ENCODE measurements around the gene SMARCA4. TPM values are rescaled to one million over a fixed set of nuclear protein-coding genes. Genes with fewer than 3 reads are reported as not detected.
A peak's percentile ranks its signal among the peaks of the same experiment; 100 is the strongest.

SMARCA4 gene
- polyA plus RNA-seq: 10 to 100 TPM; 54.6 to 71.6 (median 66.1) TPM
- long read RNA-seq, donor 1: 0 reads
- long read RNA-seq, donor 2, partial matches to known transcripts: 0 of 1 reads
- long read RNA-seq, donor 2, other reads (novel, unspliced or antisense): 0 of 1 reads
- long read RNA-seq, donor 3, partial matches to known transcripts: 0 of 1 reads
- long read RNA-seq, donor 3, other reads (novel, unspliced or antisense): 0 of 1 reads
- long read RNA-seq, donor 4: 0 reads
- long read RNA-seq, donor 5, partial matches to known transcripts: 0 of 1 reads
- long read RNA-seq, donor 5, other reads (novel, unspliced or antisense): 0 of 1 reads
- long read RNA-seq, donor 6: 0 reads
- long read RNA-seq, donor 7, partial matches to known transcripts: 0 of 2 reads
- long read RNA-seq, donor 7, other reads (novel, unspliced or antisense): 0 of 2 reads
- long read RNA-seq, donor 8: 0 reads
- long read RNA-seq, donor 9, partial matches to known transcripts: 0 of 1 reads
- long read RNA-seq, donor 9, other reads (novel, unspliced or antisense): 0 of 1 reads
- long read RNA-seq, donor 10, partial matches to known transcripts: 10 of 12 reads
- long read RNA-seq, donor 10, other reads (novel, unspliced or antisense): 0 of 12 reads

GRCh38 chr19:10960314-10961072, at the start of gene SMARCA4:
SMARCA4 (plus strand) TSS chr19:10961030; CDS start chr19:10984152, 23,122 bp downstream.
- FAIRE-seq: no peak
- no peaks in the 10 kb centered on the region for H3K27me3 ChIP-seq (ENCODE audit: control insufficient read depth in 3 of 3, insufficient read depth in 3 of 3, low read length in 3 of 3)

GRCh38 chr19:10911579-10912363, 49.1 kb upstream of the SMARCA4 start:
- Histone ChIP-seq H3K4me1 (ENCODE audit: control insufficient read depth in 3 of 3, insufficient read depth in 2 of 3, low read depth in 1 of 3, low read length in 2 of 3) (no peaks in the 10 kb centered on the region), H3K27me3 (ENCODE audit: control insufficient read depth in 3 of 3, insufficient read depth in 3 of 3, low read length in 3 of 3) (no peaks in the 10 kb centered on the region), H3K4me3 (ENCODE audit: low read depth in 1 of 3, low read length in 3 of 3) (no peak overlapping the region), H3K36me3 (ENCODE audit: control insufficient read depth in 3 of 3, insufficient read depth in 2 of 3, low read depth in 1 of 3, low read length in 3 of 3) (peaks cover 14 to 90% (median 20%) of the 10 kb centered on the region in 3 donors), H3K27ac (ENCODE audit: low read depth in 1 of 3, low read length in 2 of 3) (no peak overlapping the region), H3K9me3 (ENCODE audit: control insufficient read depth in 2 of 2, insufficient read depth in 1 of 2, low read depth in 1 of 2, low read length in 1 of 2) (no peaks in the 10 kb centered on the region)
- WGBS, 3 donors: 93 to 94% (median 94%) methylated on average over 31 of the region's 31 CpGs
- FAIRE-seq: no peak
- no peak for DNase-seq

More at GRCh38 chr19:10960314-10961072, at the start of gene SMARCA4:
- Histone ChIP-seq H3K4me1 (ENCODE audit: control insufficient read depth in 3 of 3, insufficient read depth in 2 of 3, low read depth in 1 of 3, low read length in 2 of 3) (peaks cover 0 to 6% (median 0%) of the 10 kb centered on the region in 3 donors), H3K27ac (ENCODE audit: low read depth in 1 of 3, low read length in 2 of 3) (peak within 1 kb of the TSS; percentile 79 to 97 (median 96)), H3K4me3 (ENCODE audit: low read depth in 1 of 3, low read length in 3 of 3) (peak within 1 kb of the TSS; percentile 70 to 98 (median 96)), H3K9me3 (ENCODE audit: control insufficient read depth in 2 of 2, insufficient read depth in 1 of 2, low read depth in 1 of 2, low read length in 1 of 2) (no peaks in the 10 kb centered on the region), H3K36me3 (ENCODE audit: control insufficient read depth in 3 of 3, insufficient read depth in 2 of 3, low read depth in 1 of 3, low read length in 3 of 3) (peaks cover 0 to 6% (median 0%) of the 10 kb centered on the region in 3 donors)
- WGBS, 3 donors: 0 to 1% (median 0%) methylated on average over 52 to 100 of the region's 100 CpGs
- peak; percentile 97 to 99 for DNase-seq

GRCh38 chr19:10912619-10913018, 48.2 kb upstream of the SMARCA4 start:
- Histone ChIP-seq H3K4me3 (ENCODE audit: low read depth in 1 of 3, low read length in 3 of 3) (no peak overlapping the region), H3K27me3 (ENCODE audit: control insufficient read depth in 3 of 3, insufficient read depth in 3 of 3, low read length in 3 of 3) (no peaks in the 10 kb centered on the region), H3K4me1 (ENCODE audit: control insufficient read depth in 3 of 3, insufficient read depth in 2 of 3, low read depth in 1 of 3, low read length in 2 of 3) (no peaks in the 10 kb centered on the region), H3K36me3 (ENCODE audit: control insufficient read depth in 3 of 3, insufficient read depth in 2 of 3, low read depth in 1 of 3, low read length in 3 of 3) (peaks cover 14 to 94% (median 20%) of the 10 kb centered on the region in 3 donors), H3K27ac (ENCODE audit: low read depth in 1 of 3, low read length in 2 of 3) (no peak overlapping the region), H3K9me3 (ENCODE audit: control insufficient read depth in 2 of 2, insufficient read depth in 1 of 2, low read depth in 1 of 2, low read length in 1 of 2) (no peaks in the 10 kb centered on the region)
- no peak for FAIRE-seq
- WGBS, 3 donors: 96 to 97% (median 97%) methylated on average over 18 of the region's 18 CpGs
- DNase-seq: no peak

- 94 to 96% (median 96%) methylated on average over 17 to 24 of the region's 24 CpGs for WGBS, 3 donors
- H3K27ac ChIP-seq (ENCODE audit: low read depth in 1 of 3, low read length in 2 of 3): no peak overlapping the region
- H3K4me1 ChIP-seq (ENCODE audit: control insufficient read depth in 3 of 3, insufficient read depth in 2 of 3, low read depth in 1 of 3, low read length in 2 of 3): no peaks in the 10 kb centered on the region
- FAIRE-seq: no peak
- no peak for DNase-seq
- no peaks in the 10 kb centered on the region for H3K27me3 ChIP-seq (ENCODE audit: control insufficient read depth in 3 of 3, insufficient read depth in 3 of 3, low read length in 3 of 3)
- H3K9me3 ChIP-seq (ENCODE audit: control insufficient read depth in 2 of 2, insufficient read depth in 1 of 2, low read depth in 1 of 2, low read length in 1 of 2): no peaks in the 10 kb centered on the region
- peaks cover 12 to 93% (median 14%) of the 10 kb centered on the region in 3 donors for H3K36me3 ChIP-seq (ENCODE audit: control insufficient read depth in 3 of 3, insufficient read depth in 2 of 3, low read depth in 1 of 3, low read length in 3 of 3)
- no peak overlapping the region for H3K4me3 ChIP-seq (ENCODE audit: low read depth in 1 of 3, low read length in 3 of 3)
Measured at GRCh38 chr19:10913716-10914340, 47.0 kb upstream of the SMARCA4 start.

DNA sequence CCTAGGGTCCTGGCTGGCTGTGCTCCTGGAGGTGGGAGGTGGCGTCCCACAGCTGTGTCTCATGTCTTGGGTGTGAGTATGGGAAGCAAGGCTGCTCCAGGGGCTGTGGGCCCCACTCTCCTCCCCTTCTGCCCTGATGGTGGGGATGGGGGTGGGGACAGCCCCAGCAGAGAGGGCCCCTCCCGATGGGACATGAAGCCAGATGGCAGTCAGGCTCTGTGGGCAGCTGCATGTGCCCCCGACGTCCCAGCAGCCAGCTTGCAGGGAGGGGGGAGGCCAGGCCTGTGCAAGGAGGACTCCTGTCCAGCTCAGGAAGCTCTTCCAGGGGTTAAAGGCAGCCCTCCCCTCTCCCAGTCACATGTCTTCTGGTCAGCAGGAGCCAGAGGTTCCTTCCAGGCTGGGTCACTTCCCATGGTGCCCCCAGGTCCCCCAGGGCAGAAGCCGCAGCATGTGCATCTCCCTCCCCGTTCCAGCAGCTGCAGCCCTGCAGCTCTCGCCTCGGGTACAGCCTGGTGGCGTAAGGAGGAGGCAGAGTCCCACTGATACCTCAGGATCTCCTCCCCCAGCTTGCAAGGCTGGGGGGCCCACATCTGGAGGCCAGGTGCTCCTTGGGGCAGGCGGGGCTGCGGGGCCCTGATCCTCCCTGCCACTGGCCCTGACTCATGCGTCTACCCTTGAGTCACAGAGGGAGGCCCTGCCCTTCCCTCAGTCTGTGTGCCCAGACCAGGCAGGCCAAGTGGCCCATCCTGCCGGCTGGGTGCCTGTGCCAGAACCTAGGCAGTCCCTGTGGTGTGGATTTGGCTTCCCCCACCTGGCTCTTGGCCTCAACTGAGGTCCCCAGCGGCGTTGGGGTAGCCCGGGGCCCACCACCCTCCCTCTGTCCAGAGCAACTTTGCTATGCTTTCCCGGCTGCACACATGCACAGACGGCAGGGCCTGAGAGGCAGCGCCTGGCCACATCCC, 45.4 kb upstream of the SMARCA4 start:
- Histone ChIP-seq H3K4me1 (ENCODE audit: control insufficient read depth in 3 of 3, insufficient read depth in 2 of 3, low read depth in 1 of 3, low read length in 2 of 3) (no peaks in the 10 kb centered on the region), H3K27me3 (ENCODE audit: control insufficient read depth in 3 of 3, insufficient read depth in 3 of 3, low read length in 3 of 3) (no peaks in the 10 kb centered on the region), H3K9me3 (ENCODE audit: control insufficient read depth in 2 of 2, insufficient read depth in 1 of 2, low read depth in 1 of 2, low read length in 1 of 2) (no peaks in the 10 kb centered on the region), H3K4me3 (ENCODE audit: low read depth in 1 of 3, low read length in 3 of 3) (no peak overlapping the region), H3K36me3 (ENCODE audit: control insufficient read depth in 3 of 3, insufficient read depth in 2 of 3, low read depth in 1 of 3, low read length in 3 of 3) (peaks cover 15 to 94% (median 16%) of the 10 kb centered on the region in 3 donors), H3K27ac (ENCODE audit: low read depth in 1 of 3, low read length in 2 of 3) (no peak overlapping the region)
- WGBS, 3 donors: 87 to 91% (median 90%) methylated on average over 15 to 19 of the region's 19 CpGs
- FAIRE-seq (no peak), DNase-seq (no peak)

- H3K9me3 ChIP-seq (ENCODE audit: control insufficient read depth in 2 of 2, insufficient read depth in 1 of 2, low read depth in 1 of 2, low read length in 1 of 2): no peaks in the 10 kb centered on the region
- 93 to 98% (median 94%) methylated on average over 6 of the region's 6 CpGs for WGBS, 3 donors
- H3K27me3 ChIP-seq (ENCODE audit: control insufficient read depth in 3 of 3, insufficient read depth in 3 of 3, low read length in 3 of 3): no peaks in the 10 kb centered on the region
- DNase-seq (no peak), FAIRE-seq (no peak)
- no peak overlapping the region for H3K27ac ChIP-seq (ENCODE audit: low read depth in 1 of 3, low read length in 2 of 3)
- peaks cover 18 to 95% (median 19%) of the 10 kb centered on the region in 3 donors for H3K36me3 ChIP-seq (ENCODE audit: control insufficient read depth in 3 of 3, insufficient read depth in 2 of 3, low read depth in 1 of 3, low read length in 3 of 3)
- H3K4me1 ChIP-seq (ENCODE audit: control insufficient read depth in 3 of 3, insufficient read depth in 2 of 3, low read depth in 1 of 3, low read length in 2 of 3): no peaks in the 10 kb centered on the region
- no peak overlapping the region for H3K4me3 ChIP-seq (ENCODE audit: low read depth in 1 of 3, low read length in 3 of 3)
Measured at GRCh38 chr19:10916602-10917001, 44.2 kb upstream of the SMARCA4 start.

DNA sequence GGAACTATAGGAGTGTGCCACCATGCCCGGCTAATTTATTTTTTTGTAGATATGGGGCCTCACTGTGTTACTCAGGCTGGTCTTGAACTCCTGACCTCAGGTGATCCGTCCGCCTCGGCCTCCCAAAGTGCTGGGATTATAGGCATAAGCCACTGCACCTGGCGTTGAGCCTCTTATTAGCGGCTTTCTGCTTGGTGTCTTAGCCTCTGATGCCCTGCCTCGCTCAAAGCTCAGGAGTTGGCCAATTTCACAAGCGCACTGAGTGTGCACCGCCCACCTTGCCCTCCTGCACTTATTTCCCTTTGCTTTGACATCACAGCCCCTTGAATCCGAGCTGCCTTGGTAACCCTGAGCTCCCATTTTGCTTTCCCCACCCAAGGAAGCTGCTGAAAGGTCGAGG, 42.5 kb upstream of the SMARCA4 start:
- Histone ChIP-seq H3K36me3 (ENCODE audit: control insufficient read depth in 3 of 3, insufficient read depth in 2 of 3, low read depth in 1 of 3, low read length in 3 of 3) (peaks cover 16 to 95% (median 19%) of the 10 kb centered on the region in 3 donors), H3K4me3 (ENCODE audit: low read depth in 1 of 3, low read length in 3 of 3) (no peak overlapping the region), H3K27ac (ENCODE audit: low read depth in 1 of 3, low read length in 2 of 3) (no peak overlapping the region), H3K27me3 (ENCODE audit: control insufficient read depth in 3 of 3, insufficient read depth in 3 of 3, low read length in 3 of 3) (no peaks in the 10 kb centered on the region), H3K9me3 (ENCODE audit: control insufficient read depth in 2 of 2, insufficient read depth in 1 of 2, low read depth in 1 of 2, low read length in 1 of 2) (no peaks in the 10 kb centered on the region), H3K4me1 (ENCODE audit: control insufficient read depth in 3 of 3, insufficient read depth in 2 of 3, low read depth in 1 of 3, low read length in 2 of 3) (no peaks in the 10 kb centered on the region)
- WGBS, 3 donors: 87 to 93% (median 92%) methylated on average over 11 of the region's 11 CpGs
- DNase-seq (no peak), FAIRE-seq (no peak)

Measured in small intestine (tissue), 16 donors.